Spinal cord (tissue), 10 donors: ENCODE results near the gene C4orf33. TPM values are rescaled to one million over a fixed set of nuclear protein-coding genes. Genes with fewer than 3 reads are reported as not detected.

Experiments used
- DNase-seq, 6 donors: peaks; one replicate each; pipeline versions ENCODE4 v3.0.0 to v3.0.0-alpha.2; 2013 to 2015; ENCODE audit warnings: low spot score in 6 of 6, low read depth in 4 of 6
- H3K27ac ChIP-seq: one replicate; pipeline ENCODE4 v1.5.1; 2013; ENCODE audit warnings: low read depth, low read length, control low read depth
- H3K27me3 ChIP-seq: one replicate; pipeline ENCODE4 v1.6.1; 2013; ENCODE audit warnings: low read length; ENCODE audit not compliant: control insufficient read depth, insufficient read depth
- H3K36me3 ChIP-seq: one replicate; pipeline ENCODE4 v1.6.1; 2013; ENCODE audit warnings: low read length; ENCODE audit not compliant: control insufficient read depth, insufficient read depth
- H3K4me1 ChIP-seq: one replicate; pipeline ENCODE4 v1.6.1; 2013; ENCODE audit warnings: low read length; ENCODE audit not compliant: control insufficient read depth, insufficient read depth
- H3K4me3 ChIP-seq: one replicate; pipeline ENCODE4 v1.5.1; 2013; ENCODE audit warnings: low read depth, low read length, control low read depth
- H3K9me3 ChIP-seq: one replicate; pipeline ENCODE4 v1.6.1; 2013; ENCODE audit warnings: low read length; ENCODE audit not compliant: control insufficient read depth, insufficient read depth
- WGBS: methylation state at CpG from one replicate; pipeline ENCODE4 v1.1.5; 2013; ENCODE audit warnings: missing lambda C conversion rate; ENCODE audit not compliant: insufficient coverage; 5-methylcytosine and 5-hydroxymethylcytosine counted together
- polyA plus RNA-seq, 2 donors: library from polyadenylated mRNA; unstranded; fragments of 120-200 nt; gene quantifications; one replicate each; pipeline ENCODE4 v1.2.1, GENCODE V29; 2013; ENCODE audit not compliant: insufficient read length in 2 of 2
- total RNA-seq, 2 donors: library from RNA; depleted of rRNA in 1 of 2; stranded (reverse); fragments of 120-200 nt in 1 of 2; fragments of >200 nt in 1 of 2; gene quantifications; one replicate each; pipeline versions ENCODE4 v1.2.3 to v1.2.4, GENCODE V29; 2013 to 2014
- donor health status: healthy.

The C4orf33 gene
- total and polyA plus RNA-seq, 4 donors: 16.8 to 26.8 (median 24.3) TPM

DNA sequence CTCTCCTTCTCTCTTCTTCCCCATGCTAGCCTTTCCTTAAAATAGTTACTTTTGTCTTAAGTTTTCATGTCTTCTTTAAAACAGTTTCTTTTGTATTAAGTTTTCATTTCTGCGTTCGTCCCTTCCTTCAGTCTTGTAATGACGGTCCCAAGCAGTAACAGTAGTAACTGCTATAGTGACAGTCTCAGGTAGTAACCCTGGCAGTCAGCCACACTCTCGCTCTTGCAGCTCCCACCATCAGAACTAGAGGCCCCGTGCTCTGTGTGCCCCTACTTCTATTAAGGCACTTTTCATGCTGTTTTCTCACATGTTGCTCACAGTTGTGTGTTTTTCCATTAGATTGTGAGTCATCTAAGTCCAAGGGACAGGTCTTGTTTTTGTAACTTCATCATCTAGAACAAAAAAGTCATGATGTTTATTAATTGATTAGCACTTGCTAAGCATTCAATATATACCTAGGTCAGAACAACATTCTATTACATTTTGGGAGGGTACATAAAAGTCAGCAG is 49.3 kb downstream of the C4orf33 start:
- 100% methylated on average over 3 of the region's 5 CpGs for WGBS
- Histone ChIP-seq H3K4me1 (no peaks in the 10 kb centered on the region), H3K36me3 (no peaks in the 10 kb centered on the region), H3K27ac (no peak overlapping the region), H3K4me3 (no peak overlapping the region), H3K9me3 (no peaks in the 10 kb centered on the region), H3K27me3 (no peaks in the 10 kb centered on the region)
- no peak for DNase-seq

DNA sequence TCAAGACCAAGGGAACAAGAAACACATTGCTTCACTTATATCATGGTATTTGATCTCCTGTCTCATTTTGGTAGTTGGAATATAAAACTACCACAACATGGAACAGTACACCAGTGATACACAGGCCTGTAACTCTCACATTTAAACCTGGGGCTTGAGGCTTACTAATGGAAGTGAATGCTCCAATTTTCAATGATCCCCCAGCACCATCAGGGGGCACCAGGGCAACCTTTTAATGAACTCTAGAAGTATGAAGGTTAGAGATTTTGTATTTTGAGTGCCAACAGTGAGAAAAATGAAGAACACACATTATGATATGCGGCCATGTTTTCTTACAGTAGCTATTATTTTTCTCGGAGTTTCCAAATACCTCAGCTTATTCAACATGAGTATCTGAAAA is 50.7 kb downstream of the C4orf33 start:
- Histone ChIP-seq H3K4me1 (no peaks in the 10 kb centered on the region), H3K27me3 (no peaks in the 10 kb centered on the region), H3K9me3 (no peaks in the 10 kb centered on the region), H3K4me3 (no peak overlapping the region), H3K27ac (no peak overlapping the region), H3K36me3 (no peaks in the 10 kb centered on the region)
- DNase-seq: no peak
- WGBS: no CpG with 5 or more reads among the region's 2 CpGs

DNA sequence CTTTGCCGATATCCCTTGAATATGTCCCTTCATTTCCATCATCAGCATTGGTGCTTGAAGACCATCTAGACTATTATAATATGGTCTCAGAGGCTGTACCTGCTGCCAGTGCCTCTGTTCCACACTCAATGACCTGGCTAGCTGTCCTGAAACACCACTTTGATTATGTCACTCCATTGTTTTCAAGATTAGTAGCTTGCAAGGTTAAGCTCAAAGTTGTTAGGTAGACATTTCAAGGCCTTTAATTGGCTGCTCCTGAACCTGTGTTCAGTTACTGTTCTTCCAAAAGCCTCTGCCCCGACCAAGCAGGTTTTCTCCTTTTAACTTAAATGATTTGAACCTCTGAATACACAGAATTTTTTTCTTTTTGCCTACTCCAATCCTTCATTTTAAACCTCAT is 52.9 kb downstream of the C4orf33 start:
- no peaks in the 10 kb centered on the region for H3K36me3 ChIP-seq
- no peak for DNase-seq
- no CpG with 5 or more reads among the region's 2 CpGs for WGBS
- no peaks in the 10 kb centered on the region for H3K9me3 ChIP-seq
- H3K27ac ChIP-seq: no peak overlapping the region
- H3K4me1 ChIP-seq: no peaks in the 10 kb centered on the region
- H3K4me3 ChIP-seq: no peak overlapping the region
- no peaks in the 10 kb centered on the region for H3K27me3 ChIP-seq

DNA sequence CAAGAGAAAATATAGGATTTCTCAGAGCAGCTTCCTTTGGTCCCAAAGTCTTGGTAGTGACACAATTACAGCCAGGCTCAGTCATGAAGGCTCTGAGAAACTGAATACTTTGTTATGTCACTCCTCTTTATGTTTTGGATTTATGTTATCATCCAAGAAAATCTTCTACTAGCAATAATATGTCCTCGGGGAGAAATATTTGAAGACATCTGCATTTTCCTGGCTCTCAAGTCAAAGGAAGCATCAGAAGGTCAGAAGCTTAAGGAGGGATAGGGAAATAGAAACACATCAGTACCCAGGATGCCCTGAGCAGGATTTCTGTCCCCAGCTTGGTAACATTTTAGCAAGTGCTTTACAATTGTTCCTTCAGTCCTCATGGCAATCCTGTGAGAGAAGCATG is 54.0 kb downstream of the C4orf33 start:
- H3K4me1 ChIP-seq: no peaks in the 10 kb centered on the region
- no CpG with 5 or more reads among the region's 1 CpG for WGBS
- DNase-seq: no peak
- no peaks in the 10 kb centered on the region for H3K36me3 ChIP-seq
- H3K27ac ChIP-seq: no peak overlapping the region
- no peaks in the 10 kb centered on the region for H3K9me3 ChIP-seq
- H3K4me3 ChIP-seq: no peak overlapping the region
- H3K27me3 ChIP-seq: no peaks in the 10 kb centered on the region

DNA sequence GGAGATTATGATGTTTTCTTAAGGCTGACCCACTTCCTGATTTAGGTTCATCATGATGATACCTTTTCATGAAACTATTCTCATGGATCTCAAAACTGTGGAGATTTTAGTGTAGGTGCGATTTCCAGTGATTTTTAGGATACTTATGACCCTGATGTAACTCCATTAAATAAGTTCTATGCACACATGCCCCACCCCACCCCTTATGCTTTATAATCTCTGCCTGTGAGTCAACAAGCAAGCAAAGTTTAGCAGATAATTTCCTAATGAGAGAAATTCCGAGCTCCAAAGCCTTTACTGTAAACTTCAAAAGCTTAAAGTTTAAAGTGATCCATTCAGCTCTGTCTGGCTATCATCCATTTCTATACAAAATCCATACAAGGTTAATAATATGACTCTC is 56.4 kb downstream of the C4orf33 start:
- no peak overlapping the region for H3K4me3 ChIP-seq
- no peaks in the 10 kb centered on the region for H3K36me3 ChIP-seq
- H3K27me3 ChIP-seq: no peaks in the 10 kb centered on the region
- no peaks in the 10 kb centered on the region for H3K9me3 ChIP-seq
- no peaks in the 10 kb centered on the region for H3K4me1 ChIP-seq
- no peak for DNase-seq
- H3K27ac ChIP-seq: no peak overlapping the region
- WGBS: no CpG with 5 or more reads among the region's 2 CpGs

DNA sequence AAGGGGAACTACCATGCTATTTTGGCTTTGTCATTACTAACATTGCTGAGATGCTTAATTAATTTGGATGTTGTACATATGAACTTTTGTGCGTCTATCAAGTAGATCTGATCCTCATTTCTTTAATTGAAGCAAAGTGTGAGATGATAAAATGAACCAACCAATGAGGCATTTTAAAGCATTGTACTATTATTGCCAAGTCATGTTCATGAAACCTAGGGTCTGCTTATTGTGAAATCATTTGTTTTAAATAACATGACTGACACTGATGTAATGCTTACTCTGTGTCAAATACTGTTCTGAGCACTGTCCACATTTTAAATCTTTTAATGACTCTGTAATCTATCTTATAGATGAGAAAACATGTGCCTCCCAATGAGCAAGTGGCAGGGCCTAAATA is 57.7 kb downstream of the C4orf33 start:
- WGBS: no CpG with 5 or more reads among the region's 1 CpG
- H3K36me3 ChIP-seq: no peaks in the 10 kb centered on the region
- H3K4me1 ChIP-seq: no peaks in the 10 kb centered on the region
- H3K4me3 ChIP-seq: no peak overlapping the region
- no peak overlapping the region for H3K27ac ChIP-seq
- no peaks in the 10 kb centered on the region for H3K27me3 ChIP-seq
- no peaks in the 10 kb centered on the region for H3K9me3 ChIP-seq
- DNase-seq: no peak

DNA sequence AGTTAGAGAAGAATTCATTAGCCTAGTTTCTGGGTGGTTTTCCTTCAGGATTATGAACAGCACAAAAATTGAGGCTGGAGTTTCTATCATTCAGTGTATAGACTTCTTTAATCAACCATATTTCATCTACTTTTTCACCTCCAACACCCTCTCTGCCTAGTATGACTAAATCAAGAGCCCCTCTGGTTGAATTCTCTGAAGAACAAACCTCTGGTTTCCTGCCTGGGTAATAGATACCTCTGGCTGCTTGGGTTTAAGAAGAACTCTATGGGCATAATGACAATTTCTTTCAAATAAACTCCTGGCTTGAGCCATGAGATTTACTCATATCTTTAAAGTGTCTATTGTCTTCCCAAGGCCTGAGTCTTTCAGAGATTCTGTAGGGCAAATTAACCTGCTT is 66.5 kb downstream of the C4orf33 start:
- H3K4me1 ChIP-seq: no peaks in the 10 kb centered on the region
- H3K27me3 ChIP-seq: no peaks in the 10 kb centered on the region
- H3K4me3 ChIP-seq: no peak overlapping the region
- no peak overlapping the region for H3K27ac ChIP-seq
- H3K36me3 ChIP-seq: no peaks in the 10 kb centered on the region
- DNase-seq: no peak
- H3K9me3 ChIP-seq: peaks cover 2% of the 10 kb centered on the region

DNA sequence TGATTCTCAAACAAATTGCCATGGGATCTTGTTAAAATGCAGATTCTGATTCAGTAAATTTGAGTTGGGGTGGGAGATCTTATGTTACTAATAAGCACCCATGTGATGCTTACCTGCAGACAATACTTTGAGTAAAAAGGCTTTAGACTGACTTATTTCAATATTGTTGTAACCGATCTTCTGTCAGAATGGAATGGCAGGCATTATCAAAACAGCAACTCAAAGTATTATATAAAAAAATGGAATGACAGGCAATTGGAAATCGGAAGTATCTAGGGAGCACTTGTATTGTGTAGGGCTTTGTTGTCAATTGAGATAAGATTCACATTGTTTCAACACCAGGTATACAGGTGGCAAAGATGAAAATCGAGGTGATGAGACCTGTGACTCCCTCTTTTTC is 67.5 kb downstream of the C4orf33 start:
- no CpG with 5 or more reads among the region's 3 CpGs for WGBS
- no peaks in the 10 kb centered on the region for H3K36me3 ChIP-seq
- peaks cover 2% of the 10 kb centered on the region for H3K9me3 ChIP-seq
- no peaks in the 10 kb centered on the region for H3K27me3 ChIP-seq
- no peak overlapping the region for H3K4me3 ChIP-seq
- H3K27ac ChIP-seq: no peak overlapping the region
- no peaks in the 10 kb centered on the region for H3K4me1 ChIP-seq
- DNase-seq: no peak

DNA sequence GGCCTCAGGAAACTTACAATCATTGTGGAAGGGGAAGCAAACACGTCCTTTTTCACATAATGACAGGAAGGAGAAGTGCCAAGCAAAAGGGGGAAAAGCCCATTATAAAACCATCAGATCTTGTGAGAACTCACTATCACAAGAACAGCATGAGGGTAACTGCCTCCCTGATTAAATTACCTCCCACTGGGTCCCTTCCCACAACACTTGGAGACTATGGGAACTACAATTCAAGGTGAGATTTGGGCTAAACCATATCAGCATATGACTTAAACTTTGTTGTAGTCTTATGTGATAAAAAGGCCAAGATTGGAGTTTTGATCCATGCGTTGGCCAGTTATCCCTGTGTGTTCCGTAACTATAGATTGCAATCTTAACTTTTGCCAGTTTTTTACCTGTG is 68.3 kb downstream of the C4orf33 start:
- no peak overlapping the region for H3K4me3 ChIP-seq
- H3K4me1 ChIP-seq: no peaks in the 10 kb centered on the region
- no peak for DNase-seq
- 60% methylated on average over 1 of the region's 3 CpGs for WGBS
- H3K9me3 ChIP-seq: peaks cover 2% of the 10 kb centered on the region
- no peaks in the 10 kb centered on the region for H3K27me3 ChIP-seq
- no peak overlapping the region for H3K27ac ChIP-seq
- H3K36me3 ChIP-seq: no peaks in the 10 kb centered on the region
